HG03442 (cell line): Measurements from ENCODE around the gene TNFSF9.
"Not testable (repeated sequence)": the region's sequence is repeated elsewhere in the genome, so short reads cannot be mapped to it uniquely, and the experiment has no call there.

Source experiments
- ATAC-seq: cut with Tn5 transposase; IDR thresholded peaks from one replicate; pipeline ENCODE4 v1.9.1; 2021; ENCODE audit warnings: mild to moderate bottlenecking, moderate library complexity; ENCODE audit not compliant: unreplicated experiment

TNFSF9 gene

GRCh38 chr19:6508028-6508771 lies 22.6 kb upstream of the TNFSF9 start:
- ATAC-seq = not testable (repeated sequence)

GRCh38 chr19:6509118-6509971 lies 21.5 kb upstream of the TNFSF9 start:
- no peak for ATAC-seq

- ATAC-seq = no peak
Measured at GRCh38 chr19:6510618-6511017, 20.2 kb upstream of the TNFSF9 start.

- no peak for ATAC-seq
Measured at GRCh38 chr19:6514089-6514488, 16.7 kb upstream of the TNFSF9 start.

- no peak for ATAC-seq
Measured at GRCh38 chr19:6514926-6515544, 15.8 kb upstream of the TNFSF9 start.

GRCh38 chr19:6516018-6516658 lies 14.7 kb upstream of the TNFSF9 start:
- no peak for ATAC-seq

GRCh38 chr19:6516659-6517291 lies 14.1 kb upstream of the TNFSF9 start:
- no peak for ATAC-seq

GRCh38 chr19:6518145-6518911 lies 12.5 kb upstream of the TNFSF9 start:
- no peak for ATAC-seq

GRCh38 chr19:6519289-6519688 lies 11.5 kb upstream of the TNFSF9 start:
- no peak for ATAC-seq

GRCh38 chr19:6521718-6522646 lies 8.8 kb upstream of the TNFSF9 start:
- ATAC-seq = peak; percentile 45

- no peak for ATAC-seq
Measured at GRCh38 chr19:6522712-6523111, 8.1 kb upstream of the TNFSF9 start.

GRCh38 chr19:6524311-6524710 lies 6.5 kb upstream of the TNFSF9 start:
- ATAC-seq = no peak

- peak; percentile 42 for ATAC-seq
Measured at GRCh38 chr19:6527893-6528543, 2.8 kb upstream of the TNFSF9 start.

GRCh38 chr19:6528544-6529121 lies 2.2 kb upstream of the TNFSF9 start:
- ATAC-seq = no peak

GRCh38 chr19:6529351-6529750 lies 1.5 kb upstream of the TNFSF9 start:
- ATAC-seq = no peak

- no peak for ATAC-seq
Measured at GRCh38 chr19:6529937-6530385, 865 bp upstream of the TNFSF9 start.

GRCh38 chr19:6531163-6531955 lies 533 bp downstream of the TNFSF9 start:
- ATAC-seq = no peak
